ENCODE data around the gene SIGLEC15.

SIGLEC15 gene

DNA sequence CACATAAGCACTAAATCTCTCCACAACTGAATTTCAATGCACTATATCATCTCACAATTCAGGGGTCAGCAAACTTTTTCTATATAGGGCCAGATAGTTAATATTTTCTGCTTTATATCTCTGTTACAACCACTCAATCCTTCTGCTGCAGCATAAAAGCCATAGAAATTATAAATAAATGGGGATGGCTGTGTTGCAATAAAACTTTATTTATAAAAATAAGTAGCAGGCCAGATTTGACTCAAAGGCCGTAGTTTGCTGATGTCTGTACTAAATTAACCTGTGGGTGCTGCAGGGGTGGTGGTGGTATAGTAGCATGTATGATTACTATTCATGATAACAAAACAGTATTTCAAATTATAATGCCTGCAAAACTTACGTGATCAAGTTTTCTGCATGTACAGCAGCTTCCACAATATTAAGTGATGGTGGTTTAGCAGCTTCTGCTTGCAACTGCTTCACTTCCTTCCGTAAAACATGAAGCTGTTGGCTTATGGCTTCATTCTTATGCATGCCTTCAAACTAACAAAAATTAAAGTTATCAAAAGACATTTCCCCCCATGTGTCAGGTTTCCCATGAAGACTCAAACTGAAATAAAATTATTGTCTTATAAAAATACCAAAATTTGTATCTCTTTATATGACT, 64.1 kb downstream of the SIGLEC15 start:
- ATAC-seq (ENCODE audit: insufficient read depth, low read depth) = no peak
- H3K27me3 ChIP-seq (ENCODE audit: insufficient read depth, low read length, poor library complexity) = no peaks in the 10 kb centered on the region
- peaks cover 49% of the 10 kb centered on the region for H3K36me3 ChIP-seq (ENCODE audit: insufficient read depth, low read length)

DNA sequence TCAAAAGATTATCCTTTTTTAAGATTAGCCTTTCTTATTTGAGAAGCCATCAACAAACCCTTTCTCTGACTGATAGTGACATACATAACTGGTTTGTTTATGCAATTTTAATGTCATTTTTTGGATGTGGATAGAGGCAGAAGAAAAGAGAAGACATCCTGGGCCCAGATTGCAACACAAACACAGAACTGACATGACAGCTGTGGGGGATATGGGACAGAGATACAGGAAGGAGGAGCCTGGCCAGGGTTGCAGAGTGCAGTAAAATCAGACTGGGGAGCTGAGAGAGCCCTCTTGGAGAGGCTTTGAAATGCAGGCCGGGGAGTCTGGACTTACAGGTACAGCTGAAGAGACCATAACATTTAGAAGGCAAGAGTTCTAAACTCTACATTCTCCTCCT, 65.1 kb downstream of the SIGLEC15 start:
- no peak for TF ChIP-seq EZH2 (IDR thresholded peaks at IDR 0.05; ENCODE audit: borderline replicate concordance, low read depth, low read length, severe bottlenecking)
- TF ChIP-seq, protein P1, sequence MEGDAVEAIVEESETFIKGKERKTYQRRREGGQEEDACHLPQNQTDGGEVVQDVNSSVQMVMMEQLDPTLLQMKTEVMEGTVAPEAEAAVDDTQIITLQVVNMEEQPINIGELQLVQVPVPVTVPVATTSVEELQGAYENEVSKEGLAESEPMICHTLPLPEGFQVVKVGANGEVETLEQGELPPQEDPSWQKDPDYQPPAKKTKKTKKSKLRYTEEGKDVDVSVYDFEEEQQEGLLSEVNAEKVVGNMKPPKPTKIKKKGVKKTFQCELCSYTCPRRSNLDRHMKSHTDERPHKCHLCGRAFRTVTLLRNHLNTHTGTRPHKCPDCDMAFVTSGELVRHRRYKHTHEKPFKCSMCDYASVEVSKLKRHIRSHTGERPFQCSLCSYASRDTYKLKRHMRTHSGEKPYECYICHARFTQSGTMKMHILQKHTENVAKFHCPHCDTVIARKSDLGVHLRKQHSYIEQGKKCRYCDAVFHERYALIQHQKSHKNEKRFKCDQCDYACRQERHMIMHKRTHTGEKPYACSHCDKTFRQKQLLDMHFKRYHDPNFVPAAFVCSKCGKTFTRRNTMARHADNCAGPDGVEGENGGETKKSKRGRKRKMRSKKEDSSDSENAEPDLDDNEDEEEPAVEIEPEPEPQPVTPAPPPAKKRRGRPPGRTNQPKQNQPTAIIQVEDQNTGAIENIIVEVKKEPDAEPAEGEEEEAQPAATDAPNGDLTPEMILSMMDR (IDR thresholded peaks at IDR 0.05; ENCODE audit: borderline replicate concordance, extremely low read depth, low read length, poor library complexity, severe bottlenecking) = no peak
- Histone ChIP-seq H3K9ac (ENCODE audit: low read depth, low read length) (no peak overlapping the region), H2AFZ (ENCODE audit: low read depth, low read length) (no peak overlapping the region), H3K4me2 (ENCODE audit: insufficient read depth, low read length) (no peak overlapping the region), H4K20me1 (ENCODE audit: insufficient read depth, low read length) (no peaks in the 10 kb centered on the region), H3K79me2 (ENCODE audit: insufficient read depth, low read length) (no peaks in the 10 kb centered on the region), H3K9me3 (ENCODE audit: insufficient read depth, low read length, severe bottlenecking) (no peaks in the 10 kb centered on the region), H3K27ac (ENCODE audit: low read length) (no peak overlapping the region), H3K4me3 (ENCODE audit: low read depth in 1 of 2, low read length in 2 of 2) (no peak overlapping the region), H3K36me3 (ENCODE audit: insufficient read depth, low read length) (peaks cover 54% of the 10 kb centered on the region), H3K27me3 (ENCODE audit: insufficient read depth, low read length, poor library complexity) (no peaks in the 10 kb centered on the region), H3K4me1 (ENCODE audit: insufficient read depth, low read length) (no peaks in the 10 kb centered on the region)
- DNase-seq = no peak
- no peak for ATAC-seq (ENCODE audit: insufficient read depth, low read depth)

More for the DNA sequence above, 64.1 kb downstream of the SIGLEC15 start:
- H3K9me3 ChIP-seq (ENCODE audit: insufficient read depth, low read length, severe bottlenecking) = no peaks in the 10 kb centered on the region
- TF ChIP-seq, protein P1 (IDR thresholded peaks at IDR 0.05; ENCODE audit: borderline replicate concordance, extremely low read depth, low read length, poor library complexity, severe bottlenecking) = no peak
- no peak for TF ChIP-seq EZH2 (IDR thresholded peaks at IDR 0.05; ENCODE audit: borderline replicate concordance, low read depth, low read length, severe bottlenecking)
- H3K4me3 ChIP-seq (ENCODE audit: low read depth in 1 of 2, low read length in 2 of 2) = no peak overlapping the region
- H3K79me2 ChIP-seq (ENCODE audit: insufficient read depth, low read length) = no peaks in the 10 kb centered on the region
- no peak overlapping the region for H2AFZ ChIP-seq (ENCODE audit: low read depth, low read length)
- DNase-seq = no peak
- no peaks in the 10 kb centered on the region for H3K4me1 ChIP-seq (ENCODE audit: insufficient read depth, low read length)
- H3K9ac ChIP-seq (ENCODE audit: low read depth, low read length) = no peak overlapping the region
- no peak overlapping the region for H3K4me2 ChIP-seq (ENCODE audit: insufficient read depth, low read length)
- H4K20me1 ChIP-seq (ENCODE audit: insufficient read depth, low read length) = no peaks in the 10 kb centered on the region
- no peak overlapping the region for H3K27ac ChIP-seq (ENCODE audit: low read length)

DNA sequence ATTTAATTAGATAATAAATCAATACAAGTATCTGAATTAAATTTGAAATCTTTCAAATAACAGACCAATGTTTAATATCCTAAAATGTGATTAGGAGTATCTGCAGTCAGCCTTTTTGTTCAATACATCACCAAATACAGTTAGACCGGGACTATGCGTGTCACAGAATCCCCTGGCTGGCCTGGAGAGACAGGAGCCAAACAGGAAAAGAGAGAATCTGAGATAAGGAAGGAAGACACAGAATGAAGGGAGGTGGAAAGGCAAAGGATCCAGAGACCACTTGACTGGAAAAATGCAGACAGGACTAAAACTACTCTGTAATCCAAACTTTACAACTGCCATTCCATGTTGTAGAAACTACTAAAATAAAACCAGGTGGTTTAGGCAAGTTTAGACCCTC, 66.3 kb downstream of the SIGLEC15 start:
- DNase-seq (no peak), ATAC-seq (ENCODE audit: insufficient read depth, low read depth) (no peak)
- H3K27ac ChIP-seq (ENCODE audit: low read length) = no peak overlapping the region
- H2AFZ ChIP-seq (ENCODE audit: low read depth, low read length) = no peak overlapping the region
- no peaks in the 10 kb centered on the region for H4K20me1 ChIP-seq (ENCODE audit: insufficient read depth, low read length)
- H3K4me1 ChIP-seq (ENCODE audit: insufficient read depth, low read length) = no peaks in the 10 kb centered on the region
- H3K27me3 ChIP-seq (ENCODE audit: insufficient read depth, low read length, poor library complexity) = no peaks in the 10 kb centered on the region
- H3K9ac ChIP-seq (ENCODE audit: low read depth, low read length) = no peak overlapping the region
- peaks cover 48% of the 10 kb centered on the region for H3K36me3 ChIP-seq (ENCODE audit: insufficient read depth, low read length)
- no peaks in the 10 kb centered on the region for H3K79me2 ChIP-seq (ENCODE audit: insufficient read depth, low read length)
- no peak for TF ChIP-seq EZH2 (IDR thresholded peaks at IDR 0.05; ENCODE audit: borderline replicate concordance, low read depth, low read length, severe bottlenecking)
- TF ChIP-seq, protein P1 (IDR thresholded peaks at IDR 0.05; ENCODE audit: borderline replicate concordance, extremely low read depth, low read length, poor library complexity, severe bottlenecking) = no peak
- H3K4me2 ChIP-seq (ENCODE audit: insufficient read depth, low read length) = no peak overlapping the region
- no peaks in the 10 kb centered on the region for H3K9me3 ChIP-seq (ENCODE audit: insufficient read depth, low read length, severe bottlenecking)
- H3K4me3 ChIP-seq (ENCODE audit: low read depth in 1 of 2, low read length in 2 of 2) = no peak overlapping the region
